IPS DF 4.7 (cell line): ENCODE data around the gene RERE.
"Not testable (repeated sequence)": the region's sequence is repeated elsewhere in the genome, so short reads cannot be mapped to it uniquely, and the experiment has no call there.

Experiments
- DNase-seq: peaks from one replicate; pipeline ENCODE4 v3.0.0-alpha.2; 2013; ENCODE audit warnings: low spot score; ENCODE audit errors: extremely low read depth

RERE gene

GRCh38 chr1:8807004-8807403, 10.4 kb downstream of the RERE start:
- no peak for DNase-seq

- no peak for DNase-seq
These were observed 17.0 kb downstream of the RERE start for GRCh38 chr1:8800416-8800815.

- DNase-seq: no peak
These were observed 20.2 kb downstream of the RERE start for GRCh38 chr1:8797216-8797615.

GRCh38 chr1:8796812-8797211, 20.6 kb downstream of the RERE start:
- no peak for DNase-seq

- no peak for DNase-seq
These were observed 22.8 kb downstream of the RERE start for GRCh38 chr1:8794605-8795004.

GRCh38 chr1:8791819-8792218, 25.6 kb downstream of the RERE start:
- no peak for DNase-seq

- DNase-seq: no peak
These were observed 26.5 kb downstream of the RERE start for GRCh38 chr1:8790987-8791386.

- DNase-seq: no peak
These were observed 27.0 kb downstream of the RERE start for GRCh38 chr1:8790478-8790877.

- peak; percentile 19 for DNase-seq
These were observed 27.9 kb downstream of the RERE start for GRCh38 chr1:8789314-8790214.

- no peak for DNase-seq
These were observed 30.2 kb downstream of the RERE start for GRCh38 chr1:8787218-8787617.

- not testable (repeated sequence) for DNase-seq
These were observed 31.2 kb downstream of the RERE start for GRCh38 chr1:8786204-8786603.

GRCh38 chr1:8782955-8783354, 34.5 kb downstream of the RERE start:
- DNase-seq: no peak

- no peak for DNase-seq
These were observed 35.3 kb downstream of the RERE start for GRCh38 chr1:8782001-8782620.

GRCh38 chr1:8780405-8780804, 37.0 kb downstream of the RERE start:
- no peak for DNase-seq

- no peak for DNase-seq
These were observed 39.6 kb downstream of the RERE start for GRCh38 chr1:8777867-8778266.

GRCh38 chr1:8776104-8776503, 41.3 kb downstream of the RERE start:
- DNase-seq: no peak

- no peak for DNase-seq
These were observed 50.4 kb downstream of the RERE start for GRCh38 chr1:8767006-8767405.

- no peak for DNase-seq
These were observed 52.2 kb downstream of the RERE start for GRCh38 chr1:8765198-8765597.

GRCh38 chr1:8764293-8764937, 53.0 kb downstream of the RERE start:
- DNase-seq: no peak

GRCh38 chr1:8763888-8764287, 53.6 kb downstream of the RERE start:
- no peak for DNase-seq

- no peak for DNase-seq
These were observed 62.4 kb downstream of the RERE start for GRCh38 chr1:8754993-8755392.

- no peak for DNase-seq
These were observed 63.2 kb downstream of the RERE start for GRCh38 chr1:8754247-8754650.
